ENCODE data around the gene URGCP. TPM values are rescaled to one million over a fixed set of nuclear protein-coding genes. Genes with fewer than 3 reads are reported as not detected.

Gene URGCP
- total and polyA plus RNA-seq, 12 donors: 14.1 to 46.3 (median 38.6) TPM

DNA sequence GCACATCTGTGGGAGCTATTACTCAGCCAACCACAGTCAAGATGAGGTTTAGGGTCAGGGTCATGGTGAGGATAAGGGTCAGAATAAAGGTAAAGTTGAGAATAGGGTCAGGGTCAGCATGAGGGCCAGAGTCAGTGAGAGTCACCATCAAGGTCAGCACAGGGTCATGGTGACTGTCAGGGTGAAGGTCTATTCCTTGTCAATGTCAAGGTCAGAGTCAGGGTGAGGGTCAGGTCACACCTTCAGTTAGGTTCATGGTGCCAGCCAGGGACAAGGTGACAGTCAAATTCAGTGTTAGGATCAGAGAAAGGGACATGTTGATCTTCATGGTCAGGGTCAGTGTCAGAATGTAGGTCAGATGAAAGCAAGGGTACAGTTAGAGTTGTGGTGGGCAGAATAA lies 51.2 kb downstream of the URGCP start:
- H3K4me1 ChIP-seq: no peaks in the 10 kb centered on the region
- H3K9me3 ChIP-seq: no peaks in the 10 kb centered on the region
- no peaks in the 10 kb centered on the region for H3K27me3 ChIP-seq
- H3K36me3 ChIP-seq: no peaks in the 10 kb centered on the region
- intact Hi-C loops (cut with DNase I): no loop called here
- H3K4me3 ChIP-seq: no peak overlapping the region
- DNase-seq: no peak
- no peak for ATAC-seq
- no peak for TF ChIP-seq CTCF (IDR thresholded peaks at IDR 0.05)
- no peak overlapping the region for H3K27ac ChIP-seq

GRCh38 chr7:43851805-43852204 lies 54.6 kb downstream of the URGCP start:
- WGBS, 2 donors: 85 to 89% methylated on average over 2 of the region's 2 CpGs
- ATAC-seq (no peak), DNase-seq (no peak)
- H3K9me3 ChIP-seq: no peaks in the 10 kb centered on the region
- H3K27ac ChIP-seq: no peak overlapping the region
- no peak for TF ChIP-seq CTCF (IDR thresholded peaks at IDR 0.05)
- no peaks in the 10 kb centered on the region for H3K36me3 ChIP-seq
- intact Hi-C loops (cut with DNase I): no loop called here
- H3K4me1 ChIP-seq: no peaks in the 10 kb centered on the region
- no peak overlapping the region for H3K4me3 ChIP-seq
- H3K27me3 ChIP-seq: peaks cover 0 to 5% (median 0%) of the 10 kb centered on the region in 7 donors

- no peaks in the 10 kb centered on the region for H3K9me3 ChIP-seq
- no peak overlapping the region for H3K27ac ChIP-seq
- no peak for ATAC-seq
- no peaks in the 10 kb centered on the region for H3K4me1 ChIP-seq
- no peak for TF ChIP-seq CTCF (IDR thresholded peaks at IDR 0.05)
- WGBS, 2 donors: 92 to 95% methylated on average over 5 of the region's 5 CpGs
- DNase-seq: no peak
- H3K4me3 ChIP-seq: no peak overlapping the region
- H3K36me3 ChIP-seq: no peaks in the 10 kb centered on the region
- peaks cover 0 to 5% (median 0%) of the 10 kb centered on the region in 7 donors for H3K27me3 ChIP-seq
- intact Hi-C loops (cut with DNase I): no loop called here
These were observed 55.9 kb downstream of the URGCP start for GRCh38 chr7:43850348-43851116.

DNA sequence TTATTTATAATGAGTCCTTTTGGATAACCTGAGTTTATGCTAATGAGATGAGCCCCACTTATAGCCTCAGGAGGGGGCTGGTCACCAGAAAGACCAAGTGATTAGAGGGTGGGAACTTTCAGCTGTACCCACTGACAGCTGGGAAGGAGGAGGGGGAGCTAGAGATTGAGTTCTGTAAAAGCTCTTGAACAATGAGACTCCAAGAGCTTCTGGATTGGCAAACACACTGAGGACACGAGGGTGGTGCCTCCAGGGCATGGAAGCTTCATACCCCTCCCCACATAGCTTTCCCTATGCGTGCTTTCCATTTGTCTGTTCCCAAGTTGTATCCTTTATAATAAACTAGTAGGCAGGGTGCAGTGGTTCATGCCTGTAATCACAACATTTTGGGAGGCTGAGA lies 57.3 kb downstream of the URGCP start:
- H3K27me3 ChIP-seq: peaks cover 0 to 5% (median 0%) of the 10 kb centered on the region in 7 donors
- ATAC-seq (no peak), DNase-seq (no peak)
- no peaks in the 10 kb centered on the region for H3K4me1 ChIP-seq
- intact Hi-C loops (cut with DNase I): loop anchor here in 1 of 10 donors (10.0 kb wide), 1 partner anchor 134 kb away; no protein-coding TSS in a partner anchor
- 63 to 69% methylated on average over 2 of the region's 2 CpGs for WGBS, 2 donors
- H3K27ac ChIP-seq: no peak overlapping the region
- H3K9me3 ChIP-seq: no peaks in the 10 kb centered on the region
- H3K36me3 ChIP-seq: no peaks in the 10 kb centered on the region
- H3K4me3 ChIP-seq: no peak overlapping the region
- TF ChIP-seq CTCF (IDR thresholded peaks at IDR 0.05): no peak

All from heart right ventricle (tissue), 16 donors.